ENCODE measurements around the gene OR52B6. TPM values are rescaled to one million over a fixed set of nuclear protein-coding genes. Genes with fewer than 3 reads are reported as not detected.
"Not testable (repeated sequence)": the region's sequence is repeated elsewhere in the genome, so short reads cannot be mapped to it uniquely, and the experiment has no call there.

Gene OR52B6
- total RNA-seq, 2 experiments from 2014 or later, result not detected

DNA sequence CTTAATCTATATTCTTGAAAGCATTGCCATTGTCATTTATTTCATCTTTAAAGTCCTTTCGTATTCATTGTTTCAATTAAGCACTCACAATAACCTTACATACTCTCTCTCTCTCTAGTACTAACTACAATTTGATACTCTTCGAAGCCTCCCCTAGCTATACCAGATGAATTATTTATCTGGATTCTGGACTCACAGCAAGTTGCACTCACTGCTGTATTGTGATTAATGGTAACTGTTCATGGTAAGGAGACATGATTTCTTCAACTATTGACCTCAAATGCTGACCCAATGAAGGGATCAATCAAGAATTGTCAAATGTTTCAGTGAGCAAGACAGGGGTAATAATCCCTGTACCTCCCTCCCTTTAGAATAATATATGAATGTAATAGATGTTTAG lies 6.0 kb upstream of the OR52B6 start:
- no peak overlapping the region for H3K4me3 Mint-ChIP-seq
- CTCF ChIA-PET, result no interaction called here
- H3K36me3 Mint-ChIP-seq (ENCODE audit: low read depth), result no peaks in the 10 kb centered on the region

DNA sequence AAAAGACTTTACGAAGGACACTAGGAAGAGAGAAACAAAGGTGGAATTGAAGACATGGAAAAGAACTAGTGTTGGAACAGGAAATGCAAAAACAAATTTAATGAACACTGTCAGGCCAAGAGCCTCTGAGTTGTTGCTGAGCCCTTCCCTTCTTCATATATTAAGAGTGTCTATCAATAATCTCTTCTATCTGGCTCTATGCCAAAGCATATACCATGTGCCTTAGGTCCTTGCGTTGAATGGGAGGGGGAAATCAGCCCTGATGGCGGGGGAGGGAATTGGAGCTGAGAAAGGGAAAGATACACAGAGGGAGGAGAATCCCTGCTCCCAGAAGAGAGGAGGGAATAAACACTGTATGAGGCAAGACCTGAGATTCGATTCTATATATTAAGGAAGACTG lies 5.5 kb upstream of the OR52B6 start:
- no peak overlapping the region for H3K27ac Mint-ChIP-seq
- no peak overlapping the region for H3K4me3 Mint-ChIP-seq
- POLR2A ChIA-PET, result no interaction called here
- DNase-seq, result no peak
- H3K9me3 Mint-ChIP-seq, result no peaks in the 10 kb centered on the region
- peaks cover 3% of the 10 kb centered on the region for H3K4me1 Mint-ChIP-seq
- H3K27me3 Mint-ChIP-seq, result no peaks in the 10 kb centered on the region
- no peaks in the 10 kb centered on the region for H3K36me3 Mint-ChIP-seq (ENCODE audit: low read depth)
- CTCF ChIA-PET, result no interaction called here

More for the DNA sequence above, 6.0 kb upstream of the OR52B6 start:
- Mint-ChIP-seq H3K27ac (no peak overlapping the region), H3K9me3 (no peaks in the 10 kb centered on the region), H3K4me1 (peaks cover 3% of the 10 kb centered on the region), H3K27me3 (no peaks in the 10 kb centered on the region)
- DNase-seq, result no peak
- POLR2A ChIA-PET, result no interaction called here

DNA sequence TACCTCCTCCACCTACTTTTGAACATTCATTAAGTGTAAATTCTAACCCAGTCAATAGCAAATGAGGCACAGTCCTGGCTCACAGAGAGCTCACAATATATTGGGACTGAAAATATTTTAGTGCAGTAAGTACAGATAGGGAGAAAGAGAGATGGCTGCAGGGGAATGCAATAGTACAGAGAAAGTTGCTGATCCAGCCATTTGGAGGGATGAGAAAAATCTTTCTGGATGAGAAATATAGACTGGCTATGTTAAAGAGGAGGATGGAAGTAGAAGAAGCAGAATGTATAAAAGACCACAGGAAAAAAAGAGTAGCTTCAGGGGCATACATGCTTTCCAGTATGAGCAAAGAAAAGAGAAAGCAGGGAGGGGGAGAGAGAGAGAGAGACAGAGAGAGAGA lies 3.6 kb upstream of the OR52B6 start:
- Mint-ChIP-seq H3K36me3 (ENCODE audit: low read depth) (no peaks in the 10 kb centered on the region), H3K27ac (no peak overlapping the region), H3K27me3 (no peaks in the 10 kb centered on the region), H3K9me3 (no peaks in the 10 kb centered on the region), H3K4me3 (no peak overlapping the region), H3K4me1 (no peaks in the 10 kb centered on the region)
- ChIA-PET CTCF (no interaction called here), POLR2A (no interaction called here)
- no peak for DNase-seq

DNA sequence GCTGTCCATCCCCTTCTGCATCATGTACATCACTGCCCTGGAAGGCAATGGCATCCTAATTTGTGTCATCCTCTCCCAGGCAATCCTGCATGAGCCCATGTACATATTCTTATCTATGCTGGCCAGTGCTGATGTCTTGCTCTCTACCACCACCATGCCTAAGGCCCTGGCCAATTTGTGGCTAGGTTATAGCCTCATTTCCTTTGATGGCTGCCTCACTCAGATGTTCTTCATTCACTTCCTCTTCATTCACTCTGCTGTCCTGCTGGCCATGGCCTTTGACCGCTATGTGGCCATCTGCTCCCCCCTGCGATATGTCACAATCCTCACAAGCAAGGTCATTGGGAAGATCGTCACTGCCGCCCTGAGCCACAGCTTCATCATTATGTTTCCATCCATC lies 337 bp downstream of the OR52B6 start:
- H3K4me1 Mint-ChIP-seq, result no peaks in the 10 kb centered on the region
- POLR2A ChIA-PET, result no interaction called here
- no peak overlapping the region for H3K27ac Mint-ChIP-seq
- DNase-seq, result no peak
- no peaks in the 10 kb centered on the region for H3K27me3 Mint-ChIP-seq
- CTCF ChIA-PET, result no interaction called here
- H3K9me3 Mint-ChIP-seq, result no peaks in the 10 kb centered on the region
- H3K4me3 Mint-ChIP-seq, result no peak overlapping the region
- H3K36me3 Mint-ChIP-seq (ENCODE audit: low read depth), result no peaks in the 10 kb centered on the region

DNA sequence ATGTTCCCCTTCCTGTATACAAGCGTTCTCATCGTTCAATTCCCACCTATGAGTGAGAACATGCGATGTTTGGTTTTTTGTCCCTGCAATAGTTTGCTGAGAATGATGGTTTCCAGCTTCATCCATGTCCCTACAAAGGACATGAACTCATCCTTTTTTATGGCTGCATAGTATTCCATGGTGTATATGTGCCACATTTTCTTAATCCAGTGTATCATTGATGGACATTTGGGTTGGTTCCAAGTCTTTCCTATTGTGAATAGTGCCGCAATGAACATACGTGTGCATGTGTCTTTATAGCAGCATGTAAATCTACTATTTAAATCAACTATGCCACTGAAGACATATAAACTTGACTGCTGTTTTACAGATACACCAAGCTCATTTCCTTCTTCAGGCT lies 3.8 kb downstream of the OR52B6 start:
- H3K4me3 Mint-ChIP-seq; H3K27ac Mint-ChIP-seq; POLR2A ChIA-PET; H3K36me3 Mint-ChIP-seq (ENCODE audit: low read depth); H3K9me3 Mint-ChIP-seq; H3K4me1 Mint-ChIP-seq; DNase-seq; H3K27me3 Mint-ChIP-seq; CTCF ChIA-PET: not testable (repeated sequence)

DNA sequence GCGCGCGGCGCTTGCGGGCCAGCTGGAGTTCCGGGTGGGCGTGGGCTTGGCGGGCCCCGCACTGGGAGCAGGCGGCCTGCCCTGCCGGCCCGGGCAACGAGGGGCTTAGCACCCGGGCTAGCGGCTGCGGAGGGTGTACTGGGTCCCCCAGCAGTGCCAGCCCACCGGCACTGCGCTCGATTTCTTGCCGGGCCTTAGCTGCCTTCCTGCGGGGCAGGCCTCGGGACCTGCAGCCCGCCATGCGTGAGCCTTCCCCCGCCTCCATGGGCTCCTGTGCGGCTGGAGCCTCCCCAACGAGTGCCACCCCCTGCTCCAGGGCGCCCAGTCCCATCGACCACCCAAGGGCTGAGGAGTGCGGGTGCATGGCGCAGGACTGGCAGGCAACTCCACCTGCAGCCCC lies 9.2 kb downstream of the OR52B6 start:
- H3K9me3 Mint-ChIP-seq; H3K27me3 Mint-ChIP-seq; H3K36me3 Mint-ChIP-seq (ENCODE audit: low read depth); H3K4me1 Mint-ChIP-seq; CTCF ChIA-PET; H3K4me3 Mint-ChIP-seq; POLR2A ChIA-PET; H3K27ac Mint-ChIP-seq; DNase-seq: not testable (repeated sequence)

DNA sequence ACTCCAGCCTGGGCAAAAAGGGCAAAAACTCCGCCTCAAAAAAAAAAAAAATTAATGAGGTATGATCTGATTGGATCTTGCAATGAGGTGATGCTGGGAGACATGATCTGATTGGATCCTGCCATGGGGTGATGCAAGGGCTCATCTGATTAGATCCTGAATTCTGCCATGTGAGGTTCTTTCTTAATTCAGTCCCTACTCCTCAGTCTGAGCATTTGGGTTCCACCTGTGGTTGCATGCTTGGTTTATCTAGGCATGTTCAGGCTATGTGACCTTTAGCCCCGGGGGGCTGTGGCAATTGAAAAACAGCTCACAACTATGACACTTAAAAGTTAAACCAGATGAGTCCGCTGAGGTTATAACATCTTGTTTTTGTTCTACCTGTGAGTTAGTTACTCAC lies 10.9 kb downstream of the OR52B6 start:
- CTCF ChIA-PET, result interaction anchor here (1.3 kb wide), 2 partner anchors 9 to 14 kb away, joined by 3 to 4 read pairs; no protein-coding TSS in a partner anchor
- POLR2A ChIA-PET, result no interaction called here
- peaks cover 3% of the 10 kb centered on the region for H3K4me1 Mint-ChIP-seq

DNA sequence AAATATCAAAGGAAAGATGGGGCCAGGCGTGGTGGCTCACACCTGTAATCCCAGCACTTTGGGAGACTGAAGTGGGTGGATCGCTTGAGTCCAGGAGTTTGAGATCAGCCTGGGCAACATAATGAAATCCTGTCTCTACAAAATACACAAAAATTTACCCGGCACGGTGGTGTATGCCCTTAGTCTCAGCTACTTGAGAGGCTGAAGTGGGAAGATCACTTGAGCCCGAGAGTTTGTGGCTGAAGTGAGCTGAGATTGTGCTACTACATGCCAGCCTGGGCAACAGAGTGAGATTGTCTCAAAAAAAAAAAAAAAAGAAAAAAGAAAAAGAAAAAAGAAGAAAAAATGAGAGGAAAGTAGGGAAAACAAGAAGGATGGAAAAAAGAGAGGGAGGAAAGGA lies 11.9 kb downstream of the OR52B6 start:
- POLR2A ChIA-PET, result interaction anchor here (0.7 kb wide), 1 partner anchor 97 kb away, joined by 3 read pairs; the partner anchor contains the start of gene TRIM22
- no peak for DNase-seq
- Mint-ChIP-seq H3K4me1 (peaks cover 7% of the 10 kb centered on the region), H3K36me3 (ENCODE audit: low read depth) (no peaks in the 10 kb centered on the region), H3K27me3 (peaks cover 2% of the 10 kb centered on the region), H3K27ac (no peak overlapping the region), H3K9me3 (peaks cover 2% of the 10 kb centered on the region), H3K4me3 (no peak overlapping the region)
- CTCF ChIA-PET, result interaction anchor here (0.7 to 1.3 kb wide), 3 partner anchors 8 to 230 kb away, joined by 3 to 4 read pairs (median 3); no protein-coding TSS in a partner anchor

More for the DNA sequence above, 10.9 kb downstream of the OR52B6 start:
- Mint-ChIP-seq H3K36me3 (ENCODE audit: low read depth) (no peaks in the 10 kb centered on the region), H3K27me3 (peaks cover 3% of the 10 kb centered on the region), H3K27ac (no peak overlapping the region), H3K9me3 (peaks cover 2% of the 10 kb centered on the region), H3K4me3 (no peak overlapping the region)
- DNase-seq, result no peak

DNA sequence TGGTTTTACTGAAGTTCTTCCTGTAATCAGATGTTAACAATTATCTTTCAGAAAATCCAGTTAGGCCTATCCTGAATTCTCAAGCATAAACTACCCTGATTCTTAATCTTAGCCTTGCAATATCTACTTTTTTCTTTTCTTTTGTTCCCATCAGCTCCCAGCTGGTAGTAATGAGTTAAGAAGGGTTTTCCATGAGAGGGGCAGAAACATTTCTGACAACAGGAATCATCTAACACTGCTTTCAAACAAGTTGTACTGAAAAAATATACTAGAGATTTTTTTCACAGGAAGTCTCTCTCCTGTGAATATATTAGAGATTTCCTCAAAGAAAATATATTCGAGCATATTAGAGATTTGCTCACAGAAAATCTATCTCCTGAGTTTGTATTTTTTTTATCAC lies 12.5 kb downstream of the OR52B6 start:
- Mint-ChIP-seq H3K27ac (no peak overlapping the region), H3K9me3 (peaks cover 2% of the 10 kb centered on the region), H3K27me3 (peaks cover 2% of the 10 kb centered on the region), H3K36me3 (ENCODE audit: low read depth) (no peaks in the 10 kb centered on the region), H3K4me1 (peaks cover 7% of the 10 kb centered on the region), H3K4me3 (no peak overlapping the region)
- DNase-seq, result no peak
- ChIA-PET POLR2A (no interaction called here), CTCF (no interaction called here)

DNA sequence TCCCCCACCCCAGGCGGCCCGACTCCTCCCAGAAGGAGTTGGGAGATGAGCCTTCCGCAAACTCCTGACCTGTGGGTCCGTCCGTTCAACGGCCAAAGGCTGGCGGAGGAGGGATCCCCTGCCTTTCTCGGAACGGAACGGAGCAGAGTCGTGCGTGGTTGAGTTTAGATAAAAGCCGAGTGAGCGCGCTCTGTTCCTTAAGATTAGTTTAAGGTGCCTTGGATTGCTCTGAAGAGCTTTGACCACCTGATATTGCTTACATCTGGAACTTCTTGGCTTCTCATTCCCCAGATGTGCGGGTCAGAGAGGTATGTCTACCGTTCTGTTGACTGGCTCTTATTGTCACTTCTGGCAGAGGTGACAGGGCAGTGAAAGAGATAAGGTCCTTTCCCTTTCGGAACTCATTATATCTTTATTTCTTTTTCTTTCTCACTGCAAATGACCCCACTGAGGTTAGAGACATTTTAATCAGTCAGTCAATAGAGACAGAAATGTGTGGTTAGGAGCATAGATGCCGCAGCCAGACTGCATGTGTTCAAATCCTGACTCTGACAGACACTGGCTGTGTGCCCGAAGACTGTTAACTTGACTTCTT lies 16.0 kb downstream of the OR52B6 start, which contains the start of gene TRIM6:
Gene TRIM6 (plus strand): TSS at position 31 of the 595 bp plus-strand sequence. CDS start 261 bp downstream, at position 292.
- H3K36me3 Mint-ChIP-seq (ENCODE audit: low read depth), result no peaks in the 10 kb centered on the region
- H3K9me3 Mint-ChIP-seq, result no peaks in the 10 kb centered on the region
- DNase-seq, result peak; percentile 19
- peaks cover 2% of the 10 kb centered on the region for H3K27me3 Mint-ChIP-seq
- H3K4me1 Mint-ChIP-seq, result peaks cover 7% of the 10 kb centered on the region
- H3K4me3 Mint-ChIP-seq, result peak within 1 kb of the TSS; percentile 65
- CTCF ChIA-PET, result interaction anchor here (1.3 to 2.0 kb wide), 2 partner anchors 8 to 211 kb away, joined by 3 to 4 read pairs; no protein-coding TSS in a partner anchor
- no peak within 1 kb of the TSS for H3K27ac Mint-ChIP-seq
- POLR2A ChIA-PET, result interaction anchor here (1.6 kb wide), 1 partner anchor 214 kb away, joined by 3 read pairs; no protein-coding TSS in a partner anchor

DNA sequence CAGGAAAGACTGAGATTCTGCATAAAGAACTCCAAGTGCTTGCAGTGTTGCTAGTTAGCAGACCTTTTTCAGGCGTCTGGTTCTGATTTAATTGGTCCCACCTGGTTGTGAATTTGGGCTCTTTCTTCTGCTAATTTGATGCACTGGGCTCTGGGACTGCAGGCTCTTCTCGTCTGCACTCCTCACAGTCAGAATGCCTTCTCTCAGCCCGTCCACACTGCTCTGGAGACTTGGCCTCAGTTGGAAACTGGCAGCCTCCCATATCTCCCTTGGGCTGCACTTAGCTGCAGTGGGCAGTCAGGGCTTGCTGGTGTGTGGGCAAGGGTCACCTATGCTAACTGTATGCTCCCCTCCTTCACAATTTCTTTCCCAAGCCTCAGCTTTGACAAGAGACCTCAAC lies 17.3 kb downstream of the OR52B6 start:
- H3K27me3 Mint-ChIP-seq, result peaks cover 2% of the 10 kb centered on the region
- POLR2A ChIA-PET, result no interaction called here
- H3K4me1 Mint-ChIP-seq, result peaks cover 7% of the 10 kb centered on the region
- DNase-seq, result no peak
- CTCF ChIA-PET, result interaction anchor here (1.3 to 2.0 kb wide), 3 partner anchors 9 to 209 kb away, joined by 3 to 4 read pairs (median 4); no protein-coding TSS in a partner anchor
- H3K4me3 Mint-ChIP-seq, result no peak overlapping the region
- no peak overlapping the region for H3K27ac Mint-ChIP-seq
- no peaks in the 10 kb centered on the region for H3K36me3 Mint-ChIP-seq (ENCODE audit: low read depth)
- no peaks in the 10 kb centered on the region for H3K9me3 Mint-ChIP-seq

DNA sequence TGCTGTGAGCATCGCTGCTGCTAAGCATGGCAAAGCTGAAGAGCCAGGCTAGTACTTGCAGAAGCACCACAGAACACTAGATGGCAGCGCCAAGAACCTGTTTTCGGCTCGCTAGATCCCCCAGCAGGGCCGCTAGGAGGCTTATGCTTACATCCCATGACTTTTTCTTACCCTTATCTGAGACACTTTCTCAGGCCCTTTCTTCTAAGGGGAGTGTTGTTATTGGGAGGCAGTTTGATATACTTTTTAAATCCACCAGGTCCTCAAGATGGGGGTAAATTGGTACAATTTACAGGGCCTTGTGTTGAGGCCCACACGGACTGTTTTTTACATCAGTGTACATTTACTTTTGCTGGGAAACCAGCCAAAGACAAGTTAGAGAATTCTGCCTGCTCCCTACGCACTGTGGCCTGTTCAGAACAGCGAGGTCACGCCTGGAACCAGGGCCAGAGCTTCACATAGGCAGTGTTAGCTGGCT lies 19.7 kb downstream of the OR52B6 start:
- POLR2A ChIA-PET, result no interaction called here
- H3K9me3 Mint-ChIP-seq, result no peaks in the 10 kb centered on the region

DNA sequence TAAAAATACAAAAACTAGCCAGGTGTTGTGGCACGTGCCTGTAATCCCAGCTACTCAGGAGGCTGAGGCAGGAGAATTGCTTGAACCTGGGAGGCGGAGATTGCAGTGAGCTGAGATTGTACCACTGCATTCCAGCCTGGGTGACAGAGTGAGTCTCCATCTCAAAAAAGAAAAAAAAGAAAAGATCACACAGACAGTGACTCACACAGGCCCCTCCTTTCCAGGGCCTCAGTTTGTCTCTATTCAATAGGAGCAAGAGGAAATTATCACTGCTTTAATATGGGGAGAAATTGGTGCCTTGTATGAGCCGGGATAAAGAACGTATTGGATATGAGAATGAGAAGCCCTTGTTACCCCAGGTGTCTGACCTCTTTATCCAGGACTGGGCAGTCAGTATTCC lies 22.1 kb downstream of the OR52B6 start:
- H3K27me3 Mint-ChIP-seq; H3K9me3 Mint-ChIP-seq; POLR2A ChIA-PET; H3K4me3 Mint-ChIP-seq; H3K4me1 Mint-ChIP-seq; H3K36me3 Mint-ChIP-seq (ENCODE audit: low read depth); H3K27ac Mint-ChIP-seq; DNase-seq: not testable (repeated sequence)
- CTCF ChIA-PET, result interaction anchor here (0.6 to 1.1 kb wide), 2 partner anchors 90 to 102 kb away, joined by 3 read pairs; no protein-coding TSS in a partner anchor

More for the DNA sequence above, 19.7 kb downstream of the OR52B6 start:
- CTCF ChIA-PET, result interaction anchor here (0.8 to 2.3 kb wide), 10 partner anchors 8 to 290 kb away, joined by 3 to 7 read pairs (median 4); no protein-coding TSS in a partner anchor
- Mint-ChIP-seq H3K4me1 (peaks cover 7% of the 10 kb centered on the region), H3K27me3 (peaks cover 2% of the 10 kb centered on the region), H3K27ac (no peak overlapping the region), H3K4me3 (no peak overlapping the region), H3K36me3 (ENCODE audit: low read depth) (no peaks in the 10 kb centered on the region)
- DNase-seq, result peak; percentile 64

DNA sequence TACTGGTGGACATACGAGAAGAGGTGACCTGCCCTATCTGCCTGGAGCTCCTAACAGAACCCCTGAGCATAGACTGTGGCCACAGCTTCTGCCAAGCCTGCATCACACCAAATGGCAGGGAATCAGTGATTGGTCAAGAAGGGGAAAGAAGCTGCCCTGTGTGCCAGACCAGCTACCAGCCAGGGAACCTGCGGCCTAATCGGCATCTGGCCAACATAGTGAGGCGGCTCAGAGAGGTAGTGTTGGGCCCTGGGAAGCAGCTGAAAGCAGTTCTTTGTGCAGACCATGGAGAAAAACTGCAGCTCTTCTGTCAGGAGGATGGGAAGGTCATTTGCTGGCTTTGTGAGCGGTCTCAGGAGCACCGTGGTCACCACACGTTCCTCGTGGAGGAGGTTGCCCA lies 22.6 kb downstream of the OR52B6 start:
- POLR2A ChIA-PET, result no interaction called here
- no peak overlapping the region for H3K4me3 Mint-ChIP-seq
- CTCF ChIA-PET, result interaction anchor here (0.6 to 1.3 kb wide), 3 partner anchors 90 to 202 kb away, joined by 3 read pairs; no protein-coding TSS in a partner anchor
- no peaks in the 10 kb centered on the region for H3K4me1 Mint-ChIP-seq
- no peaks in the 10 kb centered on the region for H3K27me3 Mint-ChIP-seq
- no peaks in the 10 kb centered on the region for H3K36me3 Mint-ChIP-seq (ENCODE audit: low read depth)
- no peak overlapping the region for H3K27ac Mint-ChIP-seq
- no peak for DNase-seq
- no peaks in the 10 kb centered on the region for H3K9me3 Mint-ChIP-seq

Measured in activated CD4-positive, alpha-beta memory T cell treated with anti-CD3 and anti-CD28 coated beads, Interleukin-2, amount 10 ng/mL, durations not matched to agents 7 days and 5 days (primary cell).